ENCODE data around the gene TBC1D17.

The TBC1D17 gene

DNA sequence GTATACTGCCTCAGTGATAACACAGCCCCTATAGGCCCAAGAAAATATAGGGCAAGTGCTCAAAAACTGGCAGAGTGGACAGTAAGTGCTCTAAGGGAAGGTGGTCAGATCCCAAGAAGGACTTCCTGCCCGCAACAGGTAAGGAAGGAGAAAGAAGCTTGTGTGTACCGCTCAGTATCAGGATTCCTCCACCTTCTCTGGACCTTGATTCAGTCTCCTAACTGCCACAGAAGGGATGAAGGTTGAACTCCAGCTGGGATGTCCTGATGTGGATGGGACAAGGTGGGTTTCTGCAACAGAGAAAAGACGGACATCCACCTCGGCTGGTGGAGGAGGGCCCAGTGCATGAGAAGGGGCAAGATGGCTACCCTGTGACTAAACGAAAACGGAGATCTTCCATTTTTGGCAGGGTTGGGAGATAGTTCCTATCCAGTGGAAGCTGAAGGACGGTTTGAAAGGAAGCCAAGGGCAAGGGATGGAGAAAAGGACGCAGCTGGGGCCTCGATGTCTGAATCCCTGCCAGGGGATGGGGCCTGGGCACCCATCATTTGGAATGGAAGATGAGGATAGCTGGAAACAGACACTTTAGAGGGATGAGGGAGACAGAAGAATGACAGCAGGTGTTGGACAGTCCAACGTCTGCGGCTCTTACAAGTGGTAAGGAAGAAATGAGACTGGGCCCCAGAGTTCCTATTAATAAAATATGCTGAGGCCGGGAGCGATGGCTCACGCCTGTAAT is 50.2 kb downstream of the TBC1D17 start:
- peak overlapping the region; percentile 97 for H3K4me3 ChIP-seq (ENCODE audit: low read length)
- no peak for DNase-seq (ENCODE audit: low read depth, low spot score)

- H3K4me3 ChIP-seq (ENCODE audit: low read length), result peak within 1 kb of the TSS; percentile 97
- peak; percentile 88 for DNase-seq (ENCODE audit: low read depth, low spot score)
Measured at GRCh38 chr19:49929121-49929610, 51.7 kb downstream of the TBC1D17 start, which contains the start of the genes ATF5 and NUP62. Gene ATF5, plus strand, starts transcription at chr19:49929205. Its CDS starts 1,646 bp downstream, at chr19:49930851. Gene NUP62, minus strand, starts transcription at chr19:49929504. Its CDS starts 19,697 bp downstream, at chr19:49909807.

DNA sequence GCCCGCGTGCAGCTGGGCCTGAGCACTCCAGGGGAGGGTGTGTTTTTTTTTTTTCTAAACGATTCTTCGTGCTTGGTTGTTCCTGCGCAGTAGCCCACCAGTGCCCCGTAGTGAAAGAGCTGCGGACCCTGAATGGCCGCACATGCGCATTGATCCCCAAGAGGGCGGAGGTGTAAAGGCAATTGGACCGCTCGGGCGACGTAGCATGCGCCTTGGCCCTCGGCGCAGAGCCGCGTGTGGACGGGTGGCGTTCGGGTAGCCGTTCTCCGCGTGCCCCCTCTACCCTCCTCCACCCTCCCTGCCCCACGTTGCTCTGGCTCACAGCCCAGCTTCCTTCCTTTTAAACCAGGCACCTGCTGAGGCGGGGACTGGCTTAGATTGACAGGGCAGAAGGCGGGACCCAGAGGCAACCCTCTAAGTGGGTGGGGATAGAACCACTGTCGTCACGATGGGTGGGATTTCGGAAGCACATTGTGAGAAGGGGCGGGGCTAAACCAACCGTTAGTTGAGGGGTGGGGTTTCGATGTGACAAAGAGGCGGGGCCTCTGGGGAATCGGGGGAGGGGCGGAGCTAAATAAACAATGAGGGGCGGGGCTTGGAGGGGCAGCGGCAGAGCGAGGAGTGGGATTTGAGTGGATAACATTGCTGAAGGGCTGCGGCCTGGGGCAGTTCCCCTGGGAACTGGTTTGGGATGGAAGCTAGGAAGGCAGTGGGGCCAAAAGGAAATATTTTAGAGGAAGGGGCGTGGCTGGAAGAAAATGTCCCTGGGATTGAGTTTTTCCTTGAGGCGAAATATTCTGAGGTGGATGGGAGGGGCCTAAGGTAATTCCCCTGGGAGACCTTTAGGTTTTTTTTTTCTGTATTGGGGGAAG is 52.3 kb downstream of the TBC1D17 start:
- peak overlapping the region; percentile 97 for H3K4me3 ChIP-seq (ENCODE audit: low read length)
- DNase-seq (ENCODE audit: low read depth, low spot score), result peak; percentile 97

- no peak for DNase-seq (ENCODE audit: low read depth, low spot score)
- H3K4me3 ChIP-seq (ENCODE audit: low read length), result peak overlapping the region; percentile 34
Measured at GRCh38 chr19:49930483-49931011, 53.0 kb downstream of the TBC1D17 start.

- no peak for DNase-seq (ENCODE audit: low read depth, low spot score)
- H3K4me3 ChIP-seq (ENCODE audit: low read length), result no peak overlapping the region
Measured at GRCh38 chr19:49931293-49932040, 54.0 kb downstream of the TBC1D17 start.

- DNase-seq (ENCODE audit: low read depth, low spot score), result no peak
- no peak overlapping the region for H3K4me3 ChIP-seq (ENCODE audit: low read length)
Measured at GRCh38 chr19:49932041-49932451, 54.5 kb downstream of the TBC1D17 start.

- peak; percentile 86 for DNase-seq (ENCODE audit: low read depth, low spot score)
- H3K4me3 ChIP-seq (ENCODE audit: low read length), result peak overlapping the region; percentile 4; the same call in 1 of the 2 replicates
Measured at GRCh38 chr19:49932731-49933131, 55.2 kb downstream of the TBC1D17 start.

GRCh38 chr19:49933643-49934042 is 56.1 kb downstream of the TBC1D17 start:
- H3K4me3 ChIP-seq (ENCODE audit: low read length), result no peak overlapping the region
- no peak for DNase-seq (ENCODE audit: low read depth, low spot score)

DNA sequence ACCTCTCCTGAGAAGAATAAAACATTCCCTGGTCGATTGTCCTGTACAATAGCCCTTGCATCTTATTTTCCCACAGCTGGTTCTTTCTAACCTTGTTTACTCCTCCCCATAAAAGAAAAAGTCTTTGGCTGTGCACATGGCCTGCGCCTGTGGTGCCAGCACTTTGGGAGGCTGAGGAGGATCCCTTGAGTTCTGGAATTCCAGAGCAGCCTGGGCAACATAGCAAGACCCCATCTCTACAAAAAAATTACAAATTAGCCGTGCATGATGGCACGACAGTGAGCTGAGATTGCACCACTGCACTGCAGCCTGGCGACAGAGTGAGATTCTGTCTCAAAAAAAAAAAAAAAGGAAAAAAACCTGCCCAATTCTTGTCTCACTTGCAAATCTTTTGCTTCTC is 59.0 kb downstream of the TBC1D17 start:
- DNase-seq (ENCODE audit: low read depth, low spot score), result no peak
- H3K4me3 ChIP-seq (ENCODE audit: low read length), result no peak overlapping the region

DNA sequence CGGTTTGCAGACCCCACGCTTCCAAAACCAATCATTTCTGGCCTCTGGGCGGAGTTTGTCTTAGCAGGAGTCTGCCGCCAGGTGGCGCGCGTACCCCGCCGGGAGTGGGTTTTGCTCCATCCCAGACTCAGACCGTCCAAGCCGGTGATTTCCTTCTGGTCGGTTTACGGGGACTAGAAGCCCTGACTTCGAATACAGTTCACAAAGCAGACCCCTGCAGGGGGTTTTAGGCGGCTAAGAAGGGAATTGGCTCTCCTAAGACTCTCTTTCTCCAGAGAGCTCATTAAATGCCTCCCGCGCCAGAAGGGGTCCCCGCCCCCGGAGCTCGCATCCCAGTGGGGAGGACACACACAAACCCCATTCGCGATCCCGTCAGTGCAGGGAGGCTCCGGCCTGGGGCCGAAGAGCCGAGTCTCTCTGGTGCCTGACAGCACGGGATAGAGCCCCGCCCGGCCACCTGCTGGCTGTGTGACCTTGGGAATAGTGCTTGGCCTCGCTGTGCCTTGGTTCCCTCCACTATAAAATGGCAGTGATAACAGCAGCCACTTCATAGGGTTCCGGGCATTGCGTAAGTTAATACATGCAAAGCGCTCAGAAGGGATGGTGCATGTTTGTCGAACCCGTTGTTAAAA is 60.4 kb downstream of the TBC1D17 start:
- DNase-seq (ENCODE audit: low read depth, low spot score), result no peak
- H3K4me3 ChIP-seq (ENCODE audit: low read length), result no peak overlapping the region
